Mesendoderm (in vitro differentiated cells): ENCODE measurements around the gene KYNU.

Experiments
- DNase-seq: peaks from one replicate; pipeline ENCODE4 v3.0.0; 2013
- H2AK5ac ChIP-seq: 2 replicates; pipeline ENCODE4 v1.6.1; 2013; ENCODE audit warnings: low read length, inconsistent platforms
- H2BK120ac ChIP-seq: 2 replicates; pipeline ENCODE4 v1.6.1; 2013; ENCODE audit warnings: low read depth, mild to moderate bottlenecking, low read length, moderate library complexity, mixed read lengths
- H2BK15ac ChIP-seq: replicated peaks from 2 replicates; pipeline ENCODE4 v1.6.1; 2013; ENCODE audit warnings: low read depth, mild to moderate bottlenecking, moderate library complexity
- H2BK5ac ChIP-seq: 2 replicates; pipeline ENCODE4 v1.6.1; 2013; ENCODE audit warnings: low read length, inconsistent platforms
- H3K18ac ChIP-seq: 2 replicates; pipeline ENCODE4 v1.6.1; 2013; ENCODE audit warnings: mild to moderate bottlenecking, low read length, mixed read lengths
- H3K23ac ChIP-seq: one replicate; pipeline ENCODE4 v1.6.1; 2013; ENCODE audit warnings: low read length
- H3K27ac ChIP-seq: 2 replicates; pipeline ENCODE4 v1.5.1; 2013; ENCODE audit warnings: low read depth, mild to moderate bottlenecking, inconsistent platforms, low read length, moderate library complexity
- H3K27me3 ChIP-seq: 2 replicates; pipeline ENCODE4 v1.6.1; 2013; ENCODE audit warnings: low read length, control low read depth, mild to moderate bottlenecking, inconsistent platforms; ENCODE audit not compliant: insufficient read depth, poor library complexity
- H3K36me3 ChIP-seq: 2 replicates; pipeline ENCODE4 v1.6.1; 2013; ENCODE audit warnings: low read length, inconsistent platforms; ENCODE audit not compliant: control insufficient read depth, insufficient read depth
- H3K4ac ChIP-seq: one replicate; pipeline ENCODE4 v1.6.1; 2013; ENCODE audit warnings: low read depth, mild to moderate bottlenecking, low read length, moderate library complexity
- H3K4me1 ChIP-seq: 2 replicates; pipeline ENCODE4 v1.6.1; 2013; ENCODE audit warnings: low read depth, low read length, inconsistent platforms; ENCODE audit not compliant: control insufficient read depth
- H3K4me2 ChIP-seq: 2 replicates; pipeline ENCODE4 v1.6.1; 2013; ENCODE audit warnings: low read length
- H3K4me3 ChIP-seq: 2 replicates; pipeline ENCODE4 v1.5.1; 2013; ENCODE audit warnings: mild to moderate bottlenecking, low read length
- H3K56ac ChIP-seq: one replicate; pipeline ENCODE4 v1.6.1; 2013; ENCODE audit warnings: low read length
- H3K79me1 ChIP-seq: 2 replicates; pipeline ENCODE4 v1.6.1; 2013; ENCODE audit warnings: low read length, inconsistent platforms
- H3K79me2 ChIP-seq: 2 replicates; pipeline ENCODE4 v1.6.1; 2013; ENCODE audit warnings: mild to moderate bottlenecking, low read length; ENCODE audit not compliant: control insufficient read depth, insufficient read depth
- H3K9ac ChIP-seq: 2 replicates; pipeline ENCODE4 v1.6.1; 2013; ENCODE audit warnings: low read length, inconsistent platforms
- H4K5ac ChIP-seq: one replicate; pipeline ENCODE4 v1.6.1; 2013; ENCODE audit warnings: low read length
- H4K8ac ChIP-seq: one replicate; pipeline ENCODE4 v1.6.1; 2013; ENCODE audit warnings: low read depth, mild to moderate bottlenecking, control low read depth, low read length, moderate library complexity
- WGBS: extraction: QIAGEN DNeasy Blood & Tissue Kit; methylation state at CpG from one replicate; pipeline ENCODE4 v1.1.7; 2013; ENCODE audit warnings: low lambda C conversion rate, missing lambda C conversion rate; ENCODE audit not compliant: insufficient coverage; ENCODE audit errors: extremely low coverage; 5-methylcytosine and 5-hydroxymethylcytosine counted together

Gene KYNU

GRCh38 chr2:143075711-143076110, 198.2 kb downstream of the KYNU start:
- H3K18ac ChIP-seq = no peak overlapping the region
- no peaks in the 10 kb centered on the region for H3K27me3 ChIP-seq
- no peak overlapping the region for H2BK15ac ChIP-seq
- DNase-seq = peak; percentile 5
- no peak overlapping the region for H3K56ac ChIP-seq
- no peak overlapping the region for H4K5ac ChIP-seq
- H2BK5ac ChIP-seq = no peak overlapping the region
- no peak overlapping the region for H3K23ac ChIP-seq
- H3K79me2 ChIP-seq = no peaks in the 10 kb centered on the region
- H3K4me3 ChIP-seq = no peak overlapping the region
- H3K36me3 ChIP-seq = no peaks in the 10 kb centered on the region
- H3K9ac ChIP-seq = no peak overlapping the region
- no peak overlapping the region for H2BK120ac ChIP-seq
- H2AK5ac ChIP-seq = no peak overlapping the region
- WGBS = no CpG with 5 or more reads among the region's 1 CpG
- H3K79me1 ChIP-seq = no peaks in the 10 kb centered on the region
- H3K4me2 ChIP-seq = no peak overlapping the region
- no peaks in the 10 kb centered on the region for H3K4me1 ChIP-seq
- no peak overlapping the region for H3K4ac ChIP-seq
- no peak overlapping the region for H4K8ac ChIP-seq
- no peak overlapping the region for H3K27ac ChIP-seq

- Histone ChIP-seq H3K79me2 (no peaks in the 10 kb centered on the region), H3K4ac (no peak overlapping the region), H2BK120ac (no peak overlapping the region), H3K4me3 (no peak overlapping the region), H3K4me1 (no peaks in the 10 kb centered on the region), H4K5ac (no peak overlapping the region), H3K18ac (no peak overlapping the region), H3K56ac (no peak overlapping the region), H3K27ac (no peak overlapping the region), H4K8ac (no peak overlapping the region), H3K79me1 (no peaks in the 10 kb centered on the region), H3K23ac (no peak overlapping the region), H3K36me3 (no peaks in the 10 kb centered on the region), H3K27me3 (no peaks in the 10 kb centered on the region), H3K9ac (no peak overlapping the region), H2BK5ac (no peak overlapping the region), H2AK5ac (no peak overlapping the region), H3K4me2 (no peak overlapping the region), H2BK15ac (no peak overlapping the region)
- DNase-seq = no peak
Observed at GRCh38 chr2:143078104-143078503, 200.6 kb downstream of the KYNU start.

GRCh38 chr2:143081616-143082015, 204.2 kb downstream of the KYNU start:
- no peak overlapping the region for H3K23ac ChIP-seq
- no peaks in the 10 kb centered on the region for H3K79me2 ChIP-seq
- H3K4me1 ChIP-seq = no peaks in the 10 kb centered on the region
- no peak overlapping the region for H3K56ac ChIP-seq
- no peak overlapping the region for H3K4me3 ChIP-seq
- H3K4me2 ChIP-seq = no peak overlapping the region
- H2BK120ac ChIP-seq = no peak overlapping the region
- no peak overlapping the region for H2BK15ac ChIP-seq
- H3K27ac ChIP-seq = no peak overlapping the region
- H3K9ac ChIP-seq = no peak overlapping the region
- no peak for DNase-seq
- no peaks in the 10 kb centered on the region for H3K79me1 ChIP-seq
- no peaks in the 10 kb centered on the region for H3K27me3 ChIP-seq
- H3K4ac ChIP-seq = no peak overlapping the region
- H3K18ac ChIP-seq = no peak overlapping the region
- H4K8ac ChIP-seq = no peak overlapping the region
- no CpG with 5 or more reads among the region's 1 CpG for WGBS
- H3K36me3 ChIP-seq = no peaks in the 10 kb centered on the region
- H2BK5ac ChIP-seq = no peak overlapping the region
- no peak overlapping the region for H2AK5ac ChIP-seq
- no peak overlapping the region for H4K5ac ChIP-seq

- Histone ChIP-seq H3K9ac (no peak overlapping the region), H2AK5ac (no peak overlapping the region), H3K27me3 (no peaks in the 10 kb centered on the region), H3K36me3 (no peaks in the 10 kb centered on the region), H2BK5ac (no peak overlapping the region), H2BK120ac (no peak overlapping the region), H4K8ac (no peak overlapping the region), H3K79me2 (no peaks in the 10 kb centered on the region), H2BK15ac (no peak overlapping the region), H3K27ac (no peak overlapping the region), H3K79me1 (no peaks in the 10 kb centered on the region), H3K4me1 (no peaks in the 10 kb centered on the region), H3K4ac (no peak overlapping the region), H3K23ac (no peak overlapping the region), H3K18ac (no peak overlapping the region), H3K4me3 (no peak overlapping the region), H3K4me2 (no peak overlapping the region), H4K5ac (no peak overlapping the region), H3K56ac (no peak overlapping the region)
- peak; percentile 4 for DNase-seq
- WGBS = no CpG with 5 or more reads among the region's 2 CpGs
Observed at GRCh38 chr2:143083636-143084035, 206.2 kb downstream of the KYNU start.

- Histone ChIP-seq H3K79me2 (no peaks in the 10 kb centered on the region), H3K56ac (no peak overlapping the region), H3K9ac (no peak overlapping the region), H2BK15ac (no peak overlapping the region), H3K36me3 (no peaks in the 10 kb centered on the region), H3K4me3 (no peak overlapping the region), H3K27me3 (no peaks in the 10 kb centered on the region), H4K5ac (no peak overlapping the region), H2AK5ac (no peak overlapping the region), H3K23ac (no peak overlapping the region), H3K4me2 (no peak overlapping the region), H2BK120ac (no peak overlapping the region), H3K79me1 (no peaks in the 10 kb centered on the region), H3K18ac (no peak overlapping the region), H3K27ac (no peak overlapping the region), H4K8ac (no peak overlapping the region), H3K4me1 (no peaks in the 10 kb centered on the region), H2BK5ac (no peak overlapping the region), H3K4ac (no peak overlapping the region)
- DNase-seq = no peak
- WGBS = no CpG with 5 or more reads among the region's 2 CpGs
Observed at GRCh38 chr2:143084462-143084861, 207.0 kb downstream of the KYNU start.

- no peak overlapping the region for H3K9ac ChIP-seq
- H2BK5ac ChIP-seq = no peak overlapping the region
- WGBS = no CpG with 5 or more reads among the region's 1 CpG
- H4K5ac ChIP-seq = no peak overlapping the region
- H3K27ac ChIP-seq = no peak overlapping the region
- H3K18ac ChIP-seq = no peak overlapping the region
- no peak for DNase-seq
- H4K8ac ChIP-seq = no peak overlapping the region
- H2AK5ac ChIP-seq = no peak overlapping the region
- no peak overlapping the region for H2BK120ac ChIP-seq
- no peak overlapping the region for H2BK15ac ChIP-seq
- H3K79me1 ChIP-seq = no peaks in the 10 kb centered on the region
- no peak overlapping the region for H3K4ac ChIP-seq
- no peaks in the 10 kb centered on the region for H3K36me3 ChIP-seq
- H3K4me3 ChIP-seq = no peak overlapping the region
- H3K79me2 ChIP-seq = no peaks in the 10 kb centered on the region
- H3K4me2 ChIP-seq = no peak overlapping the region
- no peaks in the 10 kb centered on the region for H3K4me1 ChIP-seq
- H3K27me3 ChIP-seq = no peaks in the 10 kb centered on the region
- no peak overlapping the region for H3K23ac ChIP-seq
- no peak overlapping the region for H3K56ac ChIP-seq
Observed at GRCh38 chr2:143085125-143085784, 207.8 kb downstream of the KYNU start.
